H4 (cell line): ENCODE data around the gene TBC1D3B. TPM values are rescaled to one million over a fixed set of nuclear protein-coding genes. Genes with fewer than 3 reads are reported as not detected.
"Not testable (repeated sequence)": the region's sequence is repeated elsewhere in the genome, so short reads cannot be mapped to it uniquely, and the experiment has no call there.

Experiments used
- DNase-seq: peaks from one replicate; pipeline ENCODE4 v3.0.0-alpha.2; 2015; ENCODE audit warnings: low spot score
- total RNA-seq: library from RNA; depleted of rRNA; stranded (reverse); fragments of >200 nt; shearing (Covaris generic); gene quantifications from 2 replicates; pipeline ENCODE4 v1.2.3, GENCODE V29; 2014; rRNA removed

TBC1D3B gene
- total RNA-seq, 1 experiment from 2014 or later = 0.39 TPM

DNA sequence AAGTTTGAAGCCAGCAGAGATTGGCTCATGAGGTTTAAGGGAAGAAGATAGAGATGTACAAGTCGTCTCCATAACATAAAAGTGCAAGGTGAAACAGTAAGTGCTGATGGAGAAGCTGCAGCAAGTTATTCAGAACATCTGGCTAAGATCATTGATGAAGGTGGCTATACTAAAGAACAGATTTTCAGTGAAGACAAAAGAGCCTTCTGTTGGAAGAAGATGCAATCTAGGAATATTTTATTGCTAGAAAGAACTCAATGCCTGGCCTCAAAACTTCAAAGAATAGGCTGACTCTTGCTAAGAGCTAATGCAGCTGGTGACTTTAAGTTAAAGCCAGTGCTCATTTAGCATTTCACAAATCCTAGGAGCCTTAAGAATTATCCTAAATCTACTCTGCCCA lies 46.8 kb downstream of the TBC1D3B start:
- DNase-seq = no peak

DNA sequence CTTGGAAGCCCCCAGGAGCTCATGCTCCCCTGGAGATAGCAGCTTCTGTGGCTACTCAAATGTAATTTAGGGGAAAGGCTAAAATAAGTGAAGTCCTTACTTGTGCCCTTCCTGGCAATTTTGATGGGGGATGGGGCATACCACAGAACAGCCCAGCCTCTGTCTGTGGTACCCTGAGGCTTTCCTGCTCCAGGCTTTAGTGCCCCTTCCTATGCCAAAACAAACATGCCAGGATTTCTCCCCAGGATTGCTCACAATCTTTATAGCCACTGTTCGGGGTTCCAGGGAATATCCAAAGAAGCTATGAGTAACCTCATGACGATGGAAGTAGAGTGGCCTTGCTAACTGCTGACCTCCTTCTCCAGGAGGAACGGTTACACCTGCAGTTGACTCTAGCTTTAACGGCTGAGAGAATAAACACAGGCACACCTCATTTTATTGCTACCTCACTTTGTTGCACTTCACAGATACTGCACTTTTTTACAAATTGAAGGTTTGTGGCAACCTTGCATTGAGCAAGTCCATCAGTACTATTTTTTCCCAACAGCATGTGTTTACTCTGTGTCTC lies 47.9 kb downstream of the TBC1D3B start:
- no peak for DNase-seq

DNA sequence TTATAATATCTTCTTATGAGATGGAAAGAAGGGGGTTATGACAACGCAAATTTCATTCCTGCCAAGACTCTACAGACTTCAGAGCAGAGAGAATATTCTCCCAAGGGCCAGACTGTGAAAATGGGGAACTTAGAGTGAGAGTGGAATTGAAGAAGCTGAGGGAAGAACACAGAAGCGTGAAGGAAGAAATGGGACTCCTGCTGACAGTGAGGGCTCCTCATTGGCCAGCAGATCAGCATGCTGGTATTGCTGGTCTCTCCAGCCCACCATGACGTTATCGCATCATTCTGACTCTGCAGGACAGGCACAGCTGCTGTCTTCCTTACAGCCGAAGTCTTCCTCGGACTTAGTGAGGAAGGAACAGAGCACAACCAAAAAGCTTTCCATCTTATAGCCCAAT lies 48.5 kb downstream of the TBC1D3B start:
- no peak for DNase-seq

DNA sequence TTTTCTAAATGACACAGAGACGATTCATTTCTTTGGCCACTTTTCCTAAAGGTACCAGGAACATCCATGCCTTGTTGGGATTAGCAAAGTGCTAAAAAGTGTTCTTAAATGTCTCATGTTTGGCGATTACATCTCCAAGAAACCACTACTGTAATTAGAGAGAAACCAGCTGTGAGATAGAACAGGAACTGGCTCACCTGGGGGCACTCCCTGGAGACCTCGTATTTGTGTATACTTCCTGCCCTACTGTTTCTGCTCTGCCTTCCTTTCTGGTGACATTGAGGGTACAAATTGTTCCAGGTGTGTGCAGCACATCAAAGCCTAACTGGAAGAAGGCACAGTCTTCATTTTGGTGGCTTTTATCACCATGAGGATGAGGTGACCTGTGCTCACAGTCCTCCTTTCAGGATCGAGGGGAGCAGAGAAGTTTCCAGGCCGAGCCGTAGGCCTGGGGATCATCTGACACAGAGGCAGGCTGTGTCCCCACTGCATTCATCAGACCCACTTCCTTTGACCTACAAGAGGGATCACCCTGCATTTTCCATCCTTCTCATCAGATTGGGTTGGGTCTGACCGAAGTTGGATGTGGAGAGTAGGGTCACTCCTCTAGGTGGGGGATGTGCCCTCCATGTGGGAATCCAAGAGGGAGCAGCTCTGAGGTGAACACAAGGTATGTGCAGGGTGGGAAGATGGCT lies 49.1 kb downstream of the TBC1D3B start:
- DNase-seq = no peak

DNA sequence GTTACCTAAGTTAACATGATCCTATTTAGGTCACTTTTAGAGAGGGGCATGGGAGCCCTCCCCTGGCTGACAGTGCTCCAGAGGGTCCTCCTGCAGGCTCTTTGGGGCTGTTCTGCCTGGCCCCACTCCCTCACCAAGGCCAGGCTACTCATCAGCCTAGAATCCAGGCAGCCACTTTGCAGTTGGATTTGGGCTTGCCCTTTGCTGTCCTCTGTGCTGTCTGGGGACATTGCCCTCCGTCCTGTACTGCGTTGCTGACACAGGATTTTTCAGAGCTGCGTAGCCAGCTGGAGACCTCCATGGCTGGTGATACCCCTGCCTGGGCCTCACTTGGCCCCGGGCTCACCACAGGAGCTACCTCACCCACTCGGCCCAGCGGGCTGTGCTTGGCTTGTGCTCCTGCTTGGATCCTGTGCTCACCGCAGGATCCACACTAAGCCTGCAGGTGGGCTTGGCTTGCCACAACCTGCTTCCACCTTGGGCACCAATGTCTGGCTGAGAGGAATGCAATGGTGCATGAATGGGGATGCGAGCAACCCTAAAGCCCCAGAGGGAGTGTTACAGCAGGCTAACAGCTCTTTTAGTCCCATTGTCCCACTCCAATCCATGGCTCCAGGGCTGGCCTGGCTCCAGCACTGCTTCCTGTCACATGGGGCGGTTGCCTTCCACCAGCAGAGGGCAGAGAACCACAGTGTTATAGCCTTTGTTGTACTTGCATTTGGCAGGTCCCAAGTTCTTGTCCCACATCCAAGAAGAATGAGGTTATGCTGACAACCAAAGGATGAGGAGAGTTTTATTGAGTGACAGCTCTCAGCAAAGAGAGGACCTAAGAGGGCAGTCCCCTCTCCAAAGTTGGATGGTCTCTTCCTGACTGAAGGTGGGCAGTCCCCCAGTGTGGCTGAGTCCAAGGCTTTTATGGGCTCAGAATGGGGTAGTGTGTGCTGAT lies 51.3 kb downstream of the TBC1D3B start:
- no peak for DNase-seq

DNA sequence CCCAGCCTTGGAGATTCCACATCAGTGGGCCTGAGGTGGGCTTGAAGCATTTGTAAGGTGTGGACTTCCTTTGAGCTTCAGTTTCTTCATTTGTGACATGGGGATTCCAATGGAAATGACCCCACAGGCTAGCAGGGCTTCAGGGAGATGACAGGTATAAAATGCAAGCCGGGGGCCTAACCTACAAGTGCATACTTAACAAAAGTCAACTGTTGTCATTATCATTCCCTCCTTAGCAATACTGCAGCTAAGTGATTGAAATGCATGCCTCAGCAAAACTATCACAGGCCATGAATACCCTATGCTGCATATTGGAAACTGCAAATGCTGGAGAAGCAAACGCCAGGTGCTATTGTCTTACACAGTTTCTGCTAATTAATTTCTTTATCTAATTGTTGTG lies 53.0 kb downstream of the TBC1D3B start:
- no peak for DNase-seq

DNA sequence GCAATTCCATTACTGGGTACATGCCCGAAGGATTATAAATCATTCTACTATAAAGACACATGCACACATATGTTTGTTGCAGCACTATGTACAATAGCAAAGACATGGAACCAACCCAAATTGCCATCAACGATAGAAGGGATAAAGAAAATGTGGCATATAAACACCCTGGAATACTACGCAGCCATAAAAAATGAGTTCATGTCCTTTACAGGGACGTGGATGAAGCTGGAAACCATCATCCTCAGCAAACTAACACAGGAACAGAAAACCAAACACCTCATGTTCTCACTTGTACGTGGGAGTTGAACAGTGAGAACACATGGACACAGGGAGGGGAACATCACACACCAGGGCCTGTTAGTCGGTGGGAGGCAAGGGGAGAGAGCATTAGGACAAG lies 55.3 kb downstream of the TBC1D3B start:
- not testable (repeated sequence) for DNase-seq

DNA sequence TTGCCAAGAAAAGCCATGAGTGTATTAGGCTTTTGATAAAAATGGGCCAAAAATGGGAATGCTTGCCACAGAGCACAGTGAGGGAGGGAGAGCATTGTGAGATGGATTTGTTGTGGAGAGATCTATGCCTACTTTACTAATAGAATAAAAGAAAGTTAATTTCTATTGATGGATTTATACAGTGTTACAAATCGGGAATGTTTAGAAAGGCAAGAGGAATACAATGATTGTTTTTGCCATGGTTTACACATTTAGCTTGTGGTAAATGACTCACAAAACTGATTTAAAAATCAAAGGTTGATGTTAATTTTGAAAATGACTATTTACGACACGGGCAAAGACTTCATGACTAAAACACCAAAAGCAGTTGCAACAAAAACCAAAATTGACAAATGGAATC lies 56.2 kb downstream of the TBC1D3B start:
- DNase-seq = no peak

DNA sequence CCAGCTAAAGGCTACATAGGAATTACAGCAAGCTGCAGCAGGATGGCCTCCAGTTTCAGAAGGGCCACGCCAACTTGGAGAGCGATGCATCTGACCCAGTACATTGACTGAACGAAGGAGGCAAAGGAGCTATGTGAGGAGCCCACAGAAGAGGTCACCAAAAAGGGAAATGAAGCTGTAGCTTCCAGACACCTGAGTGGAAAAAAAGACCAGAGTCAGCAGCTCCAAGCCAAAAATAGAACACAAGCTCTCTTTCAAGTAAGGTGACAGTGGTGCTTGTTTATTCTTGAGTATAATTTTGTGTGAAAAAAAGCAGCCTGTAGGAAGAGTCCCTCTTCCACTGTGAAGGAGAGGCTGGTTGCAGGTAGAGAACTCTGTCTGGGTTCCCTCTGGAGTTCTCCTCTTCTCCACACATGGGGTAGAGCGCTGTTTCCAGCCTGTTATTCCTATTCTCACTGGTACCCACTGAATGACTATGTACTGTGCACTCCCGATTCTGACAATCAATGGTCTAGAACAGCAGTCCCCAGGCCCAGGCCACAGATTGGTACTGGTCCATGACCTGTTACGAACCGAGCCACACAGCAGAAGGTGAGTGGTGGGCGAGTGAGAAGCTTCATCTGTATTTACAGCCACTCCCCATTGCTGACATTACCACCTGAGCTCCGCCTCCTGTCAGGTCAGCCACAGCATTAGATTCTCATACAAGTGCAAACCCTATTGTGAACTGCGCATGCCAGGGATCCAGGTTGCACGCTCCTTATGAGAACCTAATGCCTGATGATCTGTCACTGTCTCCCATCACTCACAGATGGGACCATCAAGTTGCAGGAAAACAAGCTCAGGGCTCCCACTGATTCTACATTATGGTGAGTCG lies 57.7 kb downstream of the TBC1D3B start:
- DNase-seq = no peak

DNA sequence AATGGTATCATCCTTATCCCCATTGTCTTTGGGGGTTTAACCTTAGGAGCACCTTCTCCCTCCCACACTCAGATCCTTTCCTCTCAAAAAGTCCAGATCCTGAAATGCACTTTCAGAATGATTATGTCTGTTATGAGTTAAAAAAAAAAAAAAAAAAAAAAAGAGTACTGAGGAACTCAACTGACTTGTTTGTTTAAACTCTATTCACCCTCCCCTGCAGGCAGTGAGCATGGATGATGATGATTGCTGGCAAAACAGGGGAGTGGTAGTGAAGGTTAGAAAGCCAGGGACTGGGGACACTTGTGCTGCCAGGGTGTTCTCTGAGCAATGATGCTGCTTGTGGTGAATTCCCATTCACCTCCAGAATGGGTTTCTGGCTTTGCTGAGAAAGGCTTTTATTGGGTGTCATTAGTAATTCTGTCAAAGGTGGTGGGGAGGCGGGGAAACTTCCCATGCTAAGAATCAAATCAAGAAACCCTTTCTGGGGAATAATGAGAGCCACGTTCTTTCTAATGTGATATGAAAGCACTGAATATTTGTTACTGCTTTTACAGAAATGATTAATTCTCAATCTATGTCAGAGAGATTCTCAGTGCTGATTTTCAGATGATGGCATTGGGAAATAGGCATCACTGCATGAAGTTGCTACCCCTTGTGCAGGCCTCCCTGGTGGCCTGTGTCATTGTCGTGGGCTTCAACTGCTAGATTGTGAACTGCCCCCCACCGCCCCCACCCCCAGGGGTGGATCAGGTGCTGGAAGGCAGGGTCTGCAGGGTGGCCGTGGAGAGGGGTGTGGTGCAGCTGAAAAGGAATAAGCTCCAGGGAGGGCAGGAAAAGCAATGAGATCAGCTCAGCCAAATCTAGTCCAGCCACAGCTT lies 58.7 kb downstream of the TBC1D3B start:
- no peak for DNase-seq

Other genes starting within 250 kb of the TBC1D3B start
- 0.66 and 1.1 TPM in 2 replicates for gene RDM1, start 245.9 kb downstream of the TBC1D3B start, total RNA-seq
- gene LYZL6, start 232.9 kb downstream of the TBC1D3B start, total RNA-seq = not detected in 2 replicates
- not detected in 2 replicates for gene CCL16, start 195.1 kb downstream of the TBC1D3B start, total RNA-seq
- gene CCL14, start 189.9 kb downstream of the TBC1D3B start, total RNA-seq = not detected in 2 replicates
- gene CCL15, start 175.1 kb downstream of the TBC1D3B start, total RNA-seq = not detected in 2 replicates
- gene CCL23, start 158.7 kb downstream of the TBC1D3B start, total RNA-seq = not detected in 2 replicates
- gene CCL18, start 112.4 kb downstream of the TBC1D3B start, total RNA-seq = not detected in 2 replicates
- not detected in 2 replicates for gene CCL3, start 86.5 kb downstream of the TBC1D3B start, total RNA-seq
- not detected in 2 replicates for gene CCL4, start 72.8 kb downstream of the TBC1D3B start, total RNA-seq
- not detected in 2 replicates for gene CCL3L1, start 20.1 kb upstream of the TBC1D3B start, total RNA-seq
- not detected in 2 replicates for gene CCL4L2, start 34.4 kb upstream of the TBC1D3B start, total RNA-seq
- not detected in 2 replicates for gene TBC1D3I, start 87.9 kb upstream of the TBC1D3B start, total RNA-seq
- gene TBC1D3G, start 147.2 kb upstream of the TBC1D3B start, total RNA-seq = not detected in 2 replicates
- not detected in 2 replicates for gene TBC1D3H, start 211.8 kb upstream of the TBC1D3B start, total RNA-seq